Osteoblast (primary cell): ENCODE data around the gene TLR1. TPM values are rescaled to one million over a fixed set of nuclear protein-coding genes. Genes with fewer than 3 reads are reported as not detected.
A peak's percentile ranks its signal among the peaks of the same experiment; 100 is the strongest.

ENCODE experiments used
- DNase-seq: peaks from one replicate; pipeline ENCODE4 v3.0.0; 2011; ENCODE audit warnings: low spot score, mixed read lengths; ENCODE audit not compliant: insufficient read length; ENCODE audit errors: missing footprints
- H2AFZ ChIP-seq: 2 replicates; pipeline ENCODE4 v1.6.0; 2011; ENCODE audit warnings: mild to moderate bottlenecking, low read length
- H3K27ac ChIP-seq: 2 replicates; pipeline ENCODE4 v1.5.1; 2011; ENCODE audit warnings: mild to moderate bottlenecking, low read depth, low read length, moderate library complexity
- H3K27me3 ChIP-seq: 2 replicates; pipeline ENCODE4 v1.6.0; 2012; ENCODE audit warnings: mild to moderate bottlenecking, control low read depth, inconsistent platforms, low read length, moderate library complexity; ENCODE audit not compliant: insufficient read depth
- H3K36me3 ChIP-seq: 2 replicates; pipeline ENCODE4 v1.5.1; 2011; ENCODE audit warnings: mild to moderate bottlenecking, low read length, control low read depth, moderate library complexity; ENCODE audit not compliant: insufficient read depth
- H3K4me1 ChIP-seq: 2 replicates; pipeline ENCODE4 v1.5.1; 2011; ENCODE audit warnings: mild to moderate bottlenecking, low read length, control low read depth, moderate library complexity; ENCODE audit not compliant: insufficient read depth
- H3K4me2 ChIP-seq: 2 replicates; pipeline ENCODE4 v1.6.0; 2011; ENCODE audit warnings: mild to moderate bottlenecking, low read length; ENCODE audit not compliant: insufficient read depth
- H3K4me3 ChIP-seq: fragments of 200-600 bp; sonication (generic); 3 replicates; pipeline ENCODE4 v1.5.1; 2012; ENCODE audit warnings: mild to moderate bottlenecking, low read length, inconsistent platforms; ENCODE audit not compliant: insufficient read depth
- H3K79me2 ChIP-seq: 2 replicates; pipeline ENCODE4 v1.6.0; 2012; ENCODE audit warnings: mild to moderate bottlenecking, low read length, control low read depth, inconsistent platforms; ENCODE audit not compliant: insufficient read depth
- H3K9me3 ChIP-seq: 2 replicates; pipeline ENCODE4 v1.5.1; 2011; ENCODE audit warnings: low read depth, low read length, control low read depth
- H4K20me1 ChIP-seq: 2 replicates; pipeline ENCODE4 v1.6.0; 2012; ENCODE audit warnings: mild to moderate bottlenecking, low read length, control low read depth; ENCODE audit not compliant: insufficient read depth
- CTCF ChIP-seq: IDR thresholded peaks from 2 replicates; pipeline ENCODE4 v1.5.1; 2011; ENCODE audit warnings: mild to moderate bottlenecking, low read depth, low read length, moderate library complexity; ENCODE audit errors: extremely low read depth
- small RNA-seq: library from RNA; depleted of rRNA; stranded (forward); fragments of <200 nt; gene quantifications from one replicate; pipeline ENCODE3, GENCODE V24; 2012
- total RNA-seq: library from RNA; depleted of rRNA; stranded (reverse); fragments of >200 nt; gene quantifications from 2 replicates; pipeline ENCODE4 v1.2.3, GENCODE V29; 2012

Gene TLR1
- total RNA-seq, 1 donor, result 3.3 TPM

- H3K9me3 ChIP-seq, result no peaks in the 10 kb centered on the region
- H3K79me2 ChIP-seq, result no peaks in the 10 kb centered on the region
- no peak for TF ChIP-seq CTCF
- H4K20me1 ChIP-seq, result no peaks in the 10 kb centered on the region
- no peak overlapping the region for H3K4me3 ChIP-seq
- DNase-seq, result no peak
- no peaks in the 10 kb centered on the region for H3K27me3 ChIP-seq
- H3K27ac ChIP-seq, result peak overlapping the region; percentile 72
- peak overlapping the region; percentile 74 for H3K4me2 ChIP-seq
- peaks cover 18% of the 10 kb centered on the region for H3K4me1 ChIP-seq
- no peak overlapping the region for H2AFZ ChIP-seq
- no peaks in the 10 kb centered on the region for H3K36me3 ChIP-seq
Measured at GRCh38 chr4:38751341-38752010, 53.1 kb downstream of the TLR1 start.

- no peak for TF ChIP-seq CTCF
Measured at GRCh38 chr4:38749336-38749735, 55.3 kb downstream of the TLR1 start.

DNA sequence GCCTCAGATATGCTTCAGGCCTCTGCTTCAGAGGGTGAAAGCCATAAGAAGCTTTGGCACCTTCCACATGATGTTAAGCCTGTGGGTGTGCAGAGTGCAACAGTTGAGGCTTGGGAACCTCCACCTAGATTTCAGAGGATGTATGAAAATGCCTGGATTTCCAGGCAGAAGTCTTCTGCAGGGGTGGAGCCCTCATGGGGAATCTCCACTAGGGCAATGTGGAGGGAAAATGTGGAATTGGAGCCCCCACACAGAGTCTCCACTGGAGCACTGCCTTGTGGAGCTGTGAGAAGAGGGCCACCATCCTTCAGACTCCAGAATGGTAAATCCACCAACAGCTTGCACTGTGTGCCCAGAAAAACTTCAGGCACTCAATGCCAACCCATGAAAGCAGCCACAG is 57.0 kb downstream of the TLR1 start:
- H3K4me3 ChIP-seq, result no peak overlapping the region
- H3K79me2 ChIP-seq, result no peaks in the 10 kb centered on the region
- no peak overlapping the region for H2AFZ ChIP-seq
- no peak overlapping the region for H3K27ac ChIP-seq
- no peaks in the 10 kb centered on the region for H4K20me1 ChIP-seq
- no peaks in the 10 kb centered on the region for H3K9me3 ChIP-seq
- H3K4me1 ChIP-seq, result peaks cover 11% of the 10 kb centered on the region
- no peak for TF ChIP-seq CTCF
- no peak overlapping the region for H3K4me2 ChIP-seq
- H3K27me3 ChIP-seq, result no peaks in the 10 kb centered on the region
- no peaks in the 10 kb centered on the region for H3K36me3 ChIP-seq
- DNase-seq, result no peak

More at GRCh38 chr4:38749336-38749735, 55.3 kb downstream of the TLR1 start:
- H3K4me2 ChIP-seq, result no peak overlapping the region
- no peaks in the 10 kb centered on the region for H3K27me3 ChIP-seq
- H3K27ac ChIP-seq, result no peak overlapping the region
- H4K20me1 ChIP-seq, result no peaks in the 10 kb centered on the region
- H2AFZ ChIP-seq, result no peak overlapping the region
- DNase-seq, result no peak
- no peaks in the 10 kb centered on the region for H3K79me2 ChIP-seq
- H3K4me1 ChIP-seq, result peaks cover 18% of the 10 kb centered on the region
- no peak overlapping the region for H3K4me3 ChIP-seq
- H3K36me3 ChIP-seq, result no peaks in the 10 kb centered on the region
- H3K9me3 ChIP-seq, result no peaks in the 10 kb centered on the region

Small RNA genes within 50 kb of the gene (small RNA-seq; reads per million reads assigned to genes)
- not detected for gene RNA5SP158

Other genes starting within 250 kb of the TLR1 start
- 25.3 and 27.7 TPM in 2 replicates for gene KLF3, start 140.6 kb downstream of the TLR1 start, total RNA-seq
- under 0.01 TPM in 1 of 2 replicates, not detected in the other for gene TLR10, start 21.8 kb downstream of the TLR1 start, total RNA-seq
- gene TLR6, start 52.0 kb upstream of the TLR1 start, total RNA-seq, result 5.1 and 7.4 TPM in 2 replicates
- 352 and 392 TPM in 2 replicates for gene FAM114A1, start 63.0 kb upstream of the TLR1 start, total RNA-seq
- gene TMEM156, start 227.6 kb upstream of the TLR1 start, total RNA-seq, result under 0.01 TPM in 1 of 2 replicates, not detected in the other